KBM-7 (cell line): Measurements from ENCODE around the gene AP2A2.

Experiments used
- DNase-seq: peaks from one replicate; pipeline ENCODE4 v3.0.0-alpha.2; 2015
- in situ Hi-C: fragments of 300-500 bp; cut with MboI; formaldehyde crosslinking; loops from 2 replicates; pipeline ENCODE4 v1.14.3; 2020; ENCODE audit warnings: low sequenced_read_pairs, low pct_unique_long_range_greater_than_20kb, mixed read lengths

The AP2A2 gene

DNA sequence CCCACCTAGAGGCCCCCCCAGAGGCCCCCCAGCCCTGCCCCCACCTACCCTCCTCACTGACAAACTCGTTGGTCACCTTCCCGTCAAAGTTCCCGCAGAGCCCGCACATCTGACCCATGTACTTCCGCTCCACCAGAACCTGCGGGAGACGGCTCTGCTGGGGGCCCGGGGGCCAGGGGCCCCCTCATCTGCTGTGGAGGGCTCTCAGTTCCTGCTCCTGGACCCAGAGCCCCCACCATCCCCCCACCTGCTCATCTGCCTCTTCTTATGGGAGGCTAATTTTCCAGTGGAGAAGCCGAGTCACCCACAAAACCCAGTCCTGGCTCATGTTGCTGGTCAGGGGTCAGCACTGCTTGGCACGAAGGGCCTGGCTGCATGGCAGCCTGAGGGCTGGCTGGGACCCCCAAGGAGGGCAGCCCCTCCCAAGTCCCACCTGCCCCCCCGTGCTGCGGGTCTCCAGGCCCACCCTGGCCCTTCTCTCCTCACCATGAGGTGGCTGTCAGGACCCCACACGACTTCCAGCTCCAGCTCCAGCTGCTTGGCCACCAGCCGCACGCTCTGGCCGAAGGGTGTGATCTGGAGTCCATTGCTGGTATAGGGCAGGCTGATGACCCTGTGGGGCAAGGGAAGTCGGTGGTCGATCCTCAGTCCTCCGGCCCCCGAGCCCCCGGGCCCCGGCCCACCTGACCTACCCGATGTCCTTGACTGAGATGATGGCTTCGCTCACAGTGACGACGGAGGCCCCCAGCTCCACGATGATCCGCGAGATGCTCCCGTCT lies 105.6 kb downstream of the AP2A2 start:
- no peak for DNase-seq
- in situ Hi-C loops = no loop called here

DNA sequence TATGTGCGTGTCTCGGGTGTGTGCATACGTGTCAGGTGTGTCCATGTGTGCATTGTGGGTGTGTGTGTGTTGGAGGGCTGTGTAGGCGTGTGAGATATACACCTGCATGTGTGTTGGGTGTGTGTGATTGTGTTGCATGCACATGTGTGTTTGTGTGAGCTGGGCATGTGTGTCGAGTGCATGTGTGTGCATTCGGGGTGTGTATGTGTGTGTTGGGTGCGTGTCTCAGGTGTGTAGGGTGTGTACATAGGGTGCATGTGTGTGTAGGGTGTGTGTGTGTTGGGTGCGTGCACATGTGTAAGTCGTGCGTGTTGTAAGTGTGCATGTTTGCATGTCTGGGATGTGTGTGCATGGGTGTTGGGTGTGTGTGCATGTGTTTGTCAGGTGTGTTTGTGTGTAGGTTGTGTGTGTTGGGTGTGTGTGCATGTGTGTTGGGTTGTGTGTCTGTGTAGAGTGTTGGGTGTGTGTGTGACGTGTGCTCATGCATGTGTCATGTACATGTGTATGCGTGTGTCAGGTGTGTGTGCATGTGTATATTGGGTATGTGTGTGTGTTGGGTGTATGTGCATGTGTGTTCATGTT lies 106.7 kb downstream of the AP2A2 start:
- no peak for DNase-seq
- in situ Hi-C loops = no loop called here

DNA sequence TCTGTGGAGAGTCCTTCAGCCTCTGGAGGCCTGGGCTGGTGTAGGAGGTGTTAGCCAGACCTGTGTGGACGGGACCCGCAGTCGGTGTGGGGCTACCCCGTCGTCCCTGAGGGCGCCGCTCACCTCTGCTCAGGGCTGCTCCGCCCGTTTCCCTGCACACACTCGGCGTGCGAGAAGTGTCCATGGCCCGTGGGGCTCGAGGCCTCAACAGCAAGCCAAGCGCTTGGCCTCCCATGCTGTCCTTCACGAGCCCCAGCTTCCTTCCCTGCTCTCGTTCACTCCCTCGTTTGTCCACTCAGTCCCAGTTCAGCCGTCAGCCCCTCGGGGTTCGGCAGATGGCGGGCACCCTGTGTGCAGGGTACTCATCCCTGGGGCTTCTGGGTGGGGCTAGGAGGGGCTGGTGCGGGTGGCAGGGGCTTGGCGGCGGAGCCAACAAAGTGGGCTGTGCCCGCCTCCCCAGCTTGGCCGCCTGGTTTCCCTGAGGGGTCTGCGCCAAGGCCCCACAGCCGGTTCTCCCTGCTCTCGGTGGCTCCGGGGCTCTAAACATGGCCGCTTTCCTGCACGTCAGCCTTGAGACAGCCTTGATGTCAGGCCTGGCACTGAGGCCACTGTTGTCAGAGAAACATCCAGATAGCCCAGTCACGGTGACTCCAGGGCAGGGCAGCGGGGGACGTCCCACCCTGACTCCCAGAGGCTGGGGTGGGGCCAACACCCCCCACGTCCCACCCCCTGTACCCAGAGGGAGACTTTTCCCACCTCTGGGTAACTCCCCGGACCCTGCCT lies 107.5 kb downstream of the AP2A2 start:
- in situ Hi-C loops = no loop called here
- DNase-seq = no peak

DNA sequence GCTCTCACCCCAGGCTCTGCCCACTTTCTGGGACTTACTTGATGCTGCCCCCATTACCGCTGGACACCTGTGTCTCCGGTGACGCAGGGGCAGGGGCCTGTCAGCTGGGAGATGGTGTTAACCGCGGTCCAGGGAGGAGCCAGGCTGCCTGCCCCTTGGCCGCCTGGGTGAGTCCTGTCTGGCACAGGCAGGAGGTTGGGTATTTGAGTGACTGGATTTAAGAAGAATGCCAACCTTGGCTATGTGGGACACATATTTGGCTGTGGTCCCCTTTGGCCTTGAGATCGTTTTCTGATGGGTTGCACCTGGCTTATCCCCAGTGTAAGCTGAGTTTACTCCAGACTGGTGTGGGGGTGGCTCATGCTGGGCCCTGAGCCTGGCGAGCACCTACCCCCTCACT lies 108.3 kb downstream of the AP2A2 start:
- in situ Hi-C loops = no loop called here
- no peak for DNase-seq

DNA sequence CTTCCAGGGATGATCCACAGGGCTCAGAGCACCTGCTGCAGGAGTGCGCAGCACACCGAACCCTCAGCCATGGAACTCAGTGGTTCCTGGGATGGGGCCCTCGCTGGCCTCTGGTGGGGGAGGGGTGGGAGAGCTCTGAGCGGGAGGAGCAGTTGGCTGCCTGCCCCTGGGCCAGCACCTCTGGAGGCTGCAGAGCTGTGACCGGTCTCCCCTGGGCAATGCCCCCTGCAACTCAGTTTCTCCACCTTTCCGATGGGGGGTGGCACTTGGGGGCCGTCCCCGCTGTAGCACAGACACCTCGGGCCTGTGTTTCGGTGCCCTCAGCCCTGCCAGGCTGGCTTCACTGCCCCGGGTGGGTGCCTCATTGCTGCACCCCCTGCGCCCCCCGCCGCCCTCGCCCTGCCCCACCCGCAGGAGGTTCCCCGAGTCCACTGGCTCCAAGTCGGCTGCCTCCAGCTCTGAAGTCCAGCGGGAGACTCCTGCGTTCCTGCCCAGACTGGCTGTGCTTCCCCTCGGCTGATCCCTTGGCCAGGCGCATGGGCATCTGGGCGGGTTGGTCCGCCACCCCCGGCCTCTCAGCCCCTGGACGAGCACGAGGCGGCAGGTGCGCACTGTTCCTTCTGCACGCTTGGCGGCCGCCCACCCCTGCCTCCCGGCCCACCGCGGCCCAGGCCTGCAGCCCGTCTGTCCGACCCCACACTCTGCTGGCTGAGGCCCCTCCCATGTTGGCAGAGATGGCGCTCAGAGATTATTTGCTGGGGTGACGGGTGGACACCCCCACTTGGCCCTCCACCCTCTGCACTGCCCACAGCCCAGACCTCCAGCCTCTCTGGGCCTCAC lies 109.0 kb downstream of the AP2A2 start:
- DNase-seq = no peak
- in situ Hi-C loops = no loop called here

DNA sequence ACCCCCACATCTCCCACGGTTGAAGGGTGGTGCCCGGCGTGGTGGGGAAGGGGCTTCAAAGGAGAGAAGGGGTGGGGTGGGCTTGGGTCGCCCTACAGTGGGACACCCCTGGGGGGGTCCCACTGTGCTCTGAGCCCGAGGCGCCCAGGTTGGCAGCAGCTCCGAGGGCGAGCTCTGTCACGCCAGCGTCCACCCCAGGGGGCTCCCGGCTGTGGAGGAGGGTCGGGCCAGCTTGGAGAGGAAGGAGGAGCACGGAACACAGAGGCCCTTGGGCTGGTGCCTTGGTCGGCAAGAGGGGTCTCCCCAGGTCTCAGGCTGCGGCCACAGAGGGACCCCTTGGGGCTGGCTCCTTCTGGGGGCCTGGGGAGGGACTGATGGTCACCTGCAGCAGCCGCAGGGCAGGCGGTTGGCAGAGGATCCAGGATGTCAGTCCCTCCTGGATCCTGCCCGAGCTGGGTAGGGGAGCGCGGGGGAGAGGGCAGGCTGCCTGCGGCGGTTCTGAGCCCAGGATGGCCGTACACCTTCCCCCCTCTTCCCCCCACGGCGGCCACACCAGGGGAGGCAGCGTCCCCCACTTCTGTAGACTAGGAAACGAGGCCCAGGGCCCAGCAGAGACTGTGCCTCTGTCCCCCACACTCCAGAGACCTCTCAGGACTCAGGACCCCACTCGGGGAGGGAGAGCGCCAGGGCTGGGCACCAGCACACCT lies 110.1 kb downstream of the AP2A2 start:
- in situ Hi-C loops = no loop called here
- no peak for DNase-seq

DNA sequence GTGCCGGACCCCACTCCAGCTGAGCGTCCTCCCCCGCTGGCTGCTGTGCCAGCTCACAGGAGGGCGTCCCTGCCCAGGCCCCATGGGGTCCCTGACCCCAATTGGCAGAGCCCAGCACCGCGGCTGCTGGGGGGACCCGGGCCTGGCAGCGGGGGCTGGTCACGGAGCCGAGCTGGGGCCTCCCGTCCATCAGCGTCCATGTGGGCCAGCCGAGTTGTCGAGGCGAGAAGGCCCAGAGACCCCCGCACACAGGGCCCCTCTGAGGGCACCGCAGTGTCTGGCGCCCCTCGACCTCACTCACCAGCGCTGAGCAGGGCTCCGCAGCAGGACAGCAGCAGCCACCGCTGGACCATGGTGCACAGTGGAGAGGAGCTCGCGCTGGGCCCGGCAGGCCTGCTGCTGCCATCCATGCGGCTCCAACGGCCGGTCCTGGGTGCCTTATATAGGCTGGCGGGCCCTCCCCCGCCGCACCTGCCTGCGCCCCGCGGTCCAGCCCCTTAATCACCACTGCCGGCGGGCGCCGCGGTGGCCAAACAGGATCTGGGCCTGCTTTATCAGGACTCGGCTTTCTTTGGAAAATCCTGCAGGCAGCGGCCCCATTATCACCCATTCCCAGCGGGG lies 110.7 kb downstream of the AP2A2 start, which contains the start of gene MUC6:
TSS of gene MUC6 (minus strand) at position 416 of the 621 bp plus-strand sequence. CDS start at position 353, 63 bp downstream.
- DNase-seq = no peak
- in situ Hi-C loops = no loop called here

DNA sequence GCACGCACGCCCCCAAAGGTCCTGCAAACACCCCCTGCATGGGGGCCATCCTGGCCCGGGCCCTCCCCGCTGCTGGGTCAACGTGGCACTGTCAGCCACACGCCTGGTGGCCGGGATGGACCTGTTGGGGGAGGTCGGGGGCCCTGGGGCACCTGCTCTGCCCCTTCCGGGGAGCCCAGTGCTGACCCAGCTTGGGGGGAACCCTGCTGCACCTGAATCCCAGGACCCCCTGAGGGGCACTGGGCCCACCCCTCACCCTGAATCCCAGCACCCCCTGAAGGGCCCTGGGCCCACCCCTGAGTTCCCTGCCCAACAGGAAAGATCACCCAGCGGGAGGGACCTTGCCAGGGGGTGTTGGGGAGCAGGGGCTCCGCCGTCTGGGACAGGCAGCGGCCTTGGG lies 111.3 kb downstream of the AP2A2 start:
- in situ Hi-C loops = no loop called here
- DNase-seq = no peak

DNA sequence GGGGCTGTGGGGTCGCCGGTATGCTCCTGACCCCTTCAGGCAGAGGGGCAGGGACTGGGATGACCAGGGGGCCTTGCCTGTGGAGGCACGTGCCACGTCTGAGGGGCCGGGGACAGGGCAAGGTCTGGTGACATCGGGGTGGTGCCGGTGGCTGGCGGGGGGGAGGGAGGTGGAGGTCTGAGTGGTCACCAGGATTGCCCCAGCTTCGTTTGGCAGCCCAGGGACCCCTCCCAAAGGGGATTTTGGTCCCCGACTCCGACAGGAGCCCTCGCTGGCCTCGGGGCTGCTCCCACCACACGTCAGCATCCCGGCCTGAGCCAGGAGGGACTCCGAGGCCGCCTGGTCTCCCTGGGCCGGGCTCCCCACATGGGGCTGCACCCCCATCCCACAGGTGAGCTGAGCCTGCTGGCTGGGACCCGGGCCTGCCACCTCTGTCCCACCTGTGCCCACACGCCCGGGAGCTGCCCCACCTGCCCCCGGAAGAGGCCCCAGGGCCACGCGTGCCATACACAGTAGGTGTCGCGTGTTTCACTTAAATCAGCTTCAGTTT lies 111.9 kb downstream of the AP2A2 start:
- in situ Hi-C loops = no loop called here
- no peak for DNase-seq

DNA sequence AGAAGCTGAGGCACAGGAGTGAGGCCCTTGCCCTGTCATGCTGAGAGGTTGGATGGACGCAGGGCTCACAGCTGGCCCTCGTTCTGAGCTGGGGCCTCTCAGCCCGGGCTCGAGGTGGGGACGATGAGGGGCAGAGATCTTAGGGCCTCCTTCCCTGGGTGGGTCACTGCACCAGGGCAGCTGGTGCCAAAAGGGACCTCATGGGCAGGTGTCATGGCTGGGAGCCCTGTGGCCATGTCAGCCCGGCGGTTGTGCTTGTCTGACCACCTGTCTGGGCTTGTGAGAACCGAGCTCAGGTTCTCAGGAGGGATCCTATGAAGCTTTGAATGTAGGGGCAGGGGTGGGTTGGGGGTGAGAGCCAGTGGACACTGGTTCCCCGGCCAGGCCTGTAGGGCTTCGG lies 112.7 kb downstream of the AP2A2 start:
- no peak for DNase-seq
- in situ Hi-C loops = no loop called here

DNA sequence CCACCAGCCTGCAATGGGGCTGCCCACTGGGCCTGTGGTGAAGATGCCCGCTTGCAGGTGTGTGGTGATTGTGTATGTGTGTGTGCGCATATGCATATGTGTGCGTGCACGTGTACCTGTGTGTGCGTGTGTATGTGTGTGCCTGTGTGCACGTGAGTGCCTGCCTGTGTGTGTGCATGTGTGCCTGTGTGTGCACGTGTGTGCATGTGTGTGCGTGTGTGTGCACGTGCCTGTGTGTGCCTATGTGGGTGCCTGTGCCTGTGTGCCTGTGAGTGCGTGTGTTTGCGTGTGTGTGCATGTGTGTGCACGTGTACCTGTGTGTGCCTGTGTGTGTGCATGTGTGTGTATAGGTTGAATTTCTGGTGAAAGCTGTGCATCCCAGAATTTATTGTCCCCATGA lies 113.3 kb downstream of the AP2A2 start:
- in situ Hi-C loops = no loop called here
- DNase-seq = no peak

DNA sequence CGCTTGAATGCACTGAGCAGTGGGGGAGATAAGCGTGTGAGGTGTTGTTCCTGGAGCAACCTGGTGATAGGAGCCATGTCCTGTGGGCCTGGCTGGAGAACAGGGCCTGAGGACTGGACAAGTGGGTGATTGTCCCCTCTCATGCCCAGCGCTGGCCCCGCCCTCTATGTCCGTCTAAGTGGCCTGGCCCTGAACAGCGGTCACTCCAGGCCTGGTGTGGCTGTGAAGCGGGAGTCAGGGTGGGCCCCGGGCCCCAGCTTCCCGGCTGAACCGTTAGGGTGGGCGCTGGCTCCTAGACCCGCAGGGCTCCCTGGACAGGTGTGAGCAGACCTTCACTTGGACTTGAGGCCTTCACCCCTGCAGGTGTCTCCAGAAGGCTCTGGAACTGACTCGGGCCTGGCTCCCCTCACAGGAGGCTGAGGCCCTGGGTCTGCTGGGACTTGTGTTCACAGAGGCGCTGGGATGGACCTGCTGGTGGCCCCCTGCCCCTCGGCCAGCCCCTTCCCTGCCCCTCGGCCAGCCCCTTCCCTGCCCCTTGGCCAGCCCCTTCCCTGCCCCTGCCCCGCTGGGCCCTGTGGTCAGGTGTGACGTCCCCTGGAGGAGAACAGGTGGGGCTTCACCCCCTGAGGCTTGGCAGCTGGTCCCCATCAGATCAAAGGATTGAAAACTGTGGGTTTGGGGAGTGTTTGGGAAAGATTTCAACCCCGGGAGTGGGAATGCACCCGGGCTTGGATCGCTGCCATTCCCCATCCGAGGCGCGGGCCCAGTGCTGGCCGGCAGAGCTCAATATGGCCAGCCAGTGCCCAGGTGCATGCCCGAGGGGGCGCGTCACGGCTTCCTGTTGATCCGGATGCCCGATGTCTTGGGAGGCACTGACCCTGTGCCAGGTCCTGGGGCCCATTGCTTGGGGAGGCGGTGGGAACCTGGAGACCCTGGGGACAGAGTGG lies 114.1 kb downstream of the AP2A2 start:
- no peak for DNase-seq

DNA sequence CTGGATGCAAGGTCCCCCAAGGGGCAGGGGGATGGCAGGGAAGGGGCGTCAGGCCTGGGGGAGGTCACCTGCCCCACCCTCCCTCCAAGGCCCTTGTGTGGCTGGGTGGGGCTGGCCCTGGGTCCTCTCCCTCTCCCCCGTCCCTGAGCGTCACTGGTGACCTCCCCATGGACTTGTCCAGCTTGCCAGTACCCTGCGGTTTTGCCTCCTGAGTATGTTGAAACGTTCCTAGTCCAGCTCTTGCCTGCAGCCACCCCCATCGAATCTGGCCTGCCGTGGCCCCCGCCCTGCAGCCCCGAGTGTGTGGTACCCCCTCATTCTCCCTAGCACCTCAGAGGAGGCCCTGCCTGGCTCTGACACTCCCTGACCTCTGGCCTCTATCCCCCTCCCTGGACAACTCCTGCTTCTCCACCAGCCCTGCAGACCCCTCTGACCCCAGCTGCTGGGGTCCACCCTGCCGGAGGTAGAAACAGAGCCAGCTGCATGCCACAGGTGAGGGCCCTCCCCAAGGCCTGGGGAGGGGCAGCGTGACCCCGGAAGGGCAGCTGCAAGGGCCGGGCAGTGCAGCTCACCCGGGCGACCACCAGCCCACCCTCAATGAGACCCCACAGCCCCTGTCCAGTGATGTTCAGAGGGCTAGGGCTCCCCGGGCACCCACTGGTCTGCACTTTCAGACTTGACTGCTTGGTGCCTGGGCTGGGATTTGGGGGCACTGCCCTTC lies 114.9 kb downstream of the AP2A2 start:
- no peak for DNase-seq
- in situ Hi-C loops = no loop called here

More for the DNA sequence above, 114.1 kb downstream of the AP2A2 start:
- in situ Hi-C loops = no loop called here

DNA sequence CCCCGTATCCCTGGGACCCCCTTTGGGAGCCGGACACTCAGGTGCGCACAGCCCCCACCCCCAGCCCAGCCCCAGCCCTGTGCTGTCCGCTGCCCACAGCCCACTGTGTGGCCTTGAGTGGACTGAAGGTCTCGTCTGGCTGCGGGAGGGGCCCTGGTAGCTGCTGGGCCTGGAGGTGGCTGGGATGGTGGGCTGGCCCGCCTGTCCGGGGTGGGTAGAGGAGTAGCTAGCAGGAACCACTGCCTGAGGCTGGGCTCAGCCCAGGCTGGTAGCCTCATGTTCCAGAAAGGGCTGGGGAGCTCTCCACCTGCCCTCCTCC lies 115.4 kb downstream of the AP2A2 start:
- no peak for DNase-seq
- in situ Hi-C loops = no loop called here

DNA sequence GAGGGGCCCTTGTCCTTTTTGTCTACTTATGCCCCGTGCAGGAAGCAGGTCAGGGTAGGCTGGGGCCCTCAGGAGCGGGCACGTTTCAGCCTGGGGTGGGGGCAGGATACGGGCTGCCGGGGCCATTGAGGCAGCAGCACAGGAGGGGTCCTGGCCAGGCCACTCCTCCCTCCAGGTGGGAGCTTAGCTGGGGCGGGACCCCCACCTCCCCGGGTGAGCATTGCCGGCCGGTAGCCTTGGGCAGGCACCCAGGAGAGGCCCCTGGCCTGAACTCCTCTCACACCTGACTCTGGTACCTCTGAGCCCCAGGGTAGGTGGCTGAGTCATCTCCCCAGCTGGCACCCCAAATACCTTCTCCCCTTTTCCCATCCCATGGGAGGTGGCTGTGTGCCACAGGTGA lies 115.8 kb downstream of the AP2A2 start:
- in situ Hi-C loops = no loop called here

DNA sequence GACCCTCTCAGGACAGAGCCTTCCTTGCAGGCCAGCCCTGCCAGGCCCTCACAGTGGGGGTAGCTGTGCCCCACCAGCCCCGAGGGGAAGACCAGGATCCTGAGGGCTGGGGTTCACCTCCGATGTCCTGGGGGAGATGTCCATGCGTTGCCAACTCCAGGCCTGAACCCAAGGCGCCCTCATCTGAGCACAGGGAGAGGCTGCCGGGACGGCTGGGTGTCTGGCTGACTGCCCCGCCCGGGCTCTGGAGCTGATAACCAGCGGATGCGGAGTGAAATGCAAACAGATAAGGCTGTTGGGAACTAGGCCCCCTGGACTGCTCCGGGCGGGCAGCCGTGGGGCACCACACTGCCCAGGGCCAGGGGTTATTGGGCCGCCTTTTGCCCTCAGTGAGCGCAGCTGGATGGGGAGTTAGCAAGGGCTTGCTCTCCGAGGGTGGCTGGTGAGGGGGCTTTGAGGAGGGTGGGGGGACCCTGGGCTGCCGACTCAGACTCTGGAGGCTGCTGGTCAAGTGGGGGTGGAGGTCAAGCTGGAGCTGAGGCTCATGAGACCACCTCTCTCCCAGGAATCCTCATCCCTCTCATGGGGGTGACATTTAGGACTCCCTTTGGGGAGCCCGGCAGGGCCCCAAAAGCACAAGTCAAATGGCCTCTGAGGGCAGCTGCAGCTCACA lies 116.4 kb downstream of the AP2A2 start:
- DNase-seq = no peak
- in situ Hi-C loops = no loop called here

More for the DNA sequence above, 115.8 kb downstream of the AP2A2 start:
- no peak for DNase-seq
